CMK (cell line): ENCODE measurements around the gene ZNF132.

ENCODE experiments used
- DNase-seq: peaks from one replicate; pipeline ENCODE4 v3.0.0-alpha.2; 2010; ENCODE audit warnings: low read depth

The ZNF132 gene

DNA sequence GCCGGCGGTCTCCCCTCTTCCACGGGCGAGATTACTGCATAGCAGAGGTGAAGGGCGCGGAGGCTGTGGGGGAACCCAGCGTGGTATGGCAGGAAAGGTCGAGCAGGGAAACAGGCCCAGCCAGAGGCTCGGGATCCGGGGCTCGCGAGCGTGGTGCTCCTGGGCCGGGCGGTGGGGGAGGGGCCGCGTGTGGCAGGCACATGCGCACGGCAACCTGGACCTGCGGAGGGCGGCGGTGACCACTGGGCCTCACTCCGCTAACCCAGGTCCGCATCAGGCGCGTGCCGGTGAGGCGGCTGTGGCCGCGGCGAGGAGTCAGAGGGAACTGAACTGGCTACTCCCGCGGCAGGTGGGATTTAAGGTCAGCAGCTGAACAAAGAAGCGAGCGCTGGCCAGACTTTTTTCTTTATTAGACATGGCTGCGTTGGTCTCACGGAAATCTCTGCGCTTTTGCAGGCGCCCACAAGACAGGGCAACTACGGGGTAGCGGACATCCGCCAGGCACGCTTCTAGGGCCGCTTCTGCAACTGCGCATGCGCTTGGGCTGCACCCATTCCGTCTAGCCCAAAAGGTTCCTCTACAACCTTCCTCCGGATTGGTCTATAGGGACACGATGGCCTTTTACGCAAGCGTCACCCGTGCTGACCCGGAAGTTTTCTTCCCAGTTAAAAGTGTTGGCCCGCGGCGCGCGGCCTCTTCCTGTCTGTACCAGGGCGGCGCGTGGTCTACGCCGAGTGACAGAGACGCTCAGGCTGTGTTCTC lies 53.2 kb downstream of the ZNF132 start, which contains the start of gene RPS5:
TSS of gene RPS5 (plus strand) at position 694 of the 762 bp plus-strand sequence. CDS start 869 bp downstream, outside the sequence.
- peak; percentile 100 for DNase-seq

DNA sequence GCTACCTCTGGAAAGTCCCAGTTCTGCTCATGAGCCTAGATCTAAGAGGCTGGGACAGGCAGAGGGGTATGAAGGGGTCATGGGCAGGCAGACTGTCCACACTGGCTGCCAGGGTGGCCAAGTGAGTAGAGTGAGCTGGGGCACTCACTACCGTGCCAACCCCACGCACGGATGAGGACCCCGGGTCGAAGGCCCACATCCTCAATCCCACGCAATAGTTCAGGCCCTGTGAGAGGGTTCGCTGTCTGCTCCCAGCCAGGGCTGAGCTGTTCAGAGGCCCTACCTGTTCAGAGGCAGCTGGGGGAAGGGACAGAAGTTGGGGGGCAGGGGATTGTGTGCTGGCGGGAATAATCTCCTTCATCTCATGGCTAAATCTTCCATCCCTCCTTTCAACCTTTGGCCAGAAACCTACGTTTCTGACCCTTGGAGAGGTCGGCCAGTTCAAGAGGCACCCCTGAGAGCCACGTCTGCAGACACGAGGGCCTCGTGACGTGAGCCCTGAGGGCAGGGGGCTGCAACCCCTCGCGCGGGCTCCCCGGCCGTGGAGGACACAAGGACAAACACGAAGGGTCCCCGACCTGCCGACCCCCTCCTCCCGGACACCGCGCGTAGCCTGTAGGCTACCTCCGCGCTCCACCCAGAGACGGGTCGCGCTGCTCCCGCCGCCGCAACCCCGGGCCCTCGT lies 53.9 kb downstream of the ZNF132 start:
- no peak for DNase-seq

DNA sequence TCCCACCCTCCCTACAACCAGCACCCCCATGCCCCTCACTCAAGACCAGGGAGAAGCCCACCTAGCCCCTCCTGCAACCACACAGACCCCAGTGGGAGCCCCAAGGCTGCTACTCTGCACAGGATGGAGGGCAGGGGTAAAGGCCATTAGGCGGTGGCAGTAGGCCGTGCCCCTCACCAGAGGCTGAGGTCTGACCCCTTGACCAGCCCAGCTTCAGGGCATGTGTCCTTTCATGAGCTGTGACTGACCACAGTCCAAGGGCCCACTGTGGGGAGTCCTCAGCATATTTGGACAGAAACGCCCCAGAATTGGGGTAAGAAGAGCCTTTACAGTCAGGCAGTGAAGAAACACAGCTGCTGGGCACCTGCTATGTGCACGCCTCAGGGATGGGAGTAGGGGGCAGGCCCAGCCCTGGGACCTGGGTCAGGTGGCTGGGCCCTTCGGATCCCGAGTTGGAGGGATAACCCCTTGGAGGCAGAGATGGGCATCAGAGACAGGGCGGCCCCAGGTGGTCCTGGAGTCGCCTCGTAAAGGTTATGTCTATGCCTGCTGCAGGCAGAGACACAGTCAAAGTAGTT lies 54.6 kb downstream of the ZNF132 start:
- DNase-seq, result no peak

DNA sequence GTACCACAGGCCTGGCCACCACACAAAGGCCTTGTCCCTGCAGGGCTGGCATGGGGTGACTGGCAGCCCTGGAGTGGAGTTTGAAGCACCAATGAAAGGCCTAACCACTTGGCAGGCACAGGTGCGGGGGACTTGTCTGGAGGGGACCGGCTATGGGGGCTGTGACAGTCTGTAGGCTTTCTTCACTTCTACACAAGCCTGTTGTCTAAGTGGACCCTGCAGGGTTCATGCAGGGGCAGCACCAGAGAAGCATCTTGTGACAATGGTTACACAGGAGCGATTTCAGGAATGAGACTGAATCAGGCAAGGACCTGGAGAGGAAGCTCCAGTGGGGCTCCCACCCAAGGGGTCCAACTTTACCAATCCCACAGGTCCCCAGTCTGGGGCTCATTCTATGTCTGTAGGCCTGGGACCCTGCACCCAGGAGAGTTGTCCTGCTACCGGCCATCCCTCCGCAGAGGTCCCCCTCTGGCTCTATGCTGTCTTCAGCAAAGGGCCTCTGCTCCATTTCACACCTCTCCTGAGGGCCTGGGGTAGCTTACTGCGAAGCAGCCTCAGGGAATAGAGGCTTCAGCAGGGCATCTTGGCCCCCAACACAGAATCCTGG lies 56.9 kb downstream of the ZNF132 start:
- DNase-seq, result no peak
